ENCODE results near the gene SETD5. TPM values are rescaled to one million over a fixed set of nuclear protein-coding genes. Genes with fewer than 3 reads are reported as not detected.

SETD5 gene
- total RNA-seq, 6 experiments from 2014 or later = 62.0 to 74.6 (median 67.4) TPM

GRCh38 chr3:9422712-9423424 lies 25.5 kb downstream of the SETD5 start:
- DNase-seq = peak; percentile 95
- Mint-ChIP-seq H3K27ac (peak overlapping the region; percentile 95), H3K36me3 (ENCODE audit: low read depth) (peaks cover 9% of the 10 kb centered on the region), H3K9me3 (no peaks in the 10 kb centered on the region), H3K27me3 (ENCODE audit: insufficient read depth) (no peaks in the 10 kb centered on the region), H3K4me3 (peak overlapping the region; percentile 70), H3K4me1 (ENCODE audit: low read depth) (peaks cover 57% of the 10 kb centered on the region)
- TF ChIP-seq, protein P1, sequence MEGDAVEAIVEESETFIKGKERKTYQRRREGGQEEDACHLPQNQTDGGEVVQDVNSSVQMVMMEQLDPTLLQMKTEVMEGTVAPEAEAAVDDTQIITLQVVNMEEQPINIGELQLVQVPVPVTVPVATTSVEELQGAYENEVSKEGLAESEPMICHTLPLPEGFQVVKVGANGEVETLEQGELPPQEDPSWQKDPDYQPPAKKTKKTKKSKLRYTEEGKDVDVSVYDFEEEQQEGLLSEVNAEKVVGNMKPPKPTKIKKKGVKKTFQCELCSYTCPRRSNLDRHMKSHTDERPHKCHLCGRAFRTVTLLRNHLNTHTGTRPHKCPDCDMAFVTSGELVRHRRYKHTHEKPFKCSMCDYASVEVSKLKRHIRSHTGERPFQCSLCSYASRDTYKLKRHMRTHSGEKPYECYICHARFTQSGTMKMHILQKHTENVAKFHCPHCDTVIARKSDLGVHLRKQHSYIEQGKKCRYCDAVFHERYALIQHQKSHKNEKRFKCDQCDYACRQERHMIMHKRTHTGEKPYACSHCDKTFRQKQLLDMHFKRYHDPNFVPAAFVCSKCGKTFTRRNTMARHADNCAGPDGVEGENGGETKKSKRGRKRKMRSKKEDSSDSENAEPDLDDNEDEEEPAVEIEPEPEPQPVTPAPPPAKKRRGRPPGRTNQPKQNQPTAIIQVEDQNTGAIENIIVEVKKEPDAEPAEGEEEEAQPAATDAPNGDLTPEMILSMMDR (IDR thresholded peaks at IDR 0.05) = peak; percentile 81

- Mint-ChIP-seq H3K36me3 (ENCODE audit: low read depth) (peaks cover 36% of the 10 kb centered on the region), H3K27me3 (ENCODE audit: insufficient read depth) (no peaks in the 10 kb centered on the region; the same call in 1 of the 2 replicates), H3K4me3 (no peak overlapping the region), H3K27ac (no peak overlapping the region; the same call in 1 of the 2 replicates), H3K4me1 (ENCODE audit: low read depth) (peaks cover 21% of the 10 kb centered on the region), H3K9me3 (no peaks in the 10 kb centered on the region)
- DNase-seq = no peak
- TF ChIP-seq, protein P1 (IDR thresholded peaks at IDR 0.05) = no peak
Observed at GRCh38 chr3:9428411-9428810, 31.0 kb downstream of the SETD5 start.

DNA sequence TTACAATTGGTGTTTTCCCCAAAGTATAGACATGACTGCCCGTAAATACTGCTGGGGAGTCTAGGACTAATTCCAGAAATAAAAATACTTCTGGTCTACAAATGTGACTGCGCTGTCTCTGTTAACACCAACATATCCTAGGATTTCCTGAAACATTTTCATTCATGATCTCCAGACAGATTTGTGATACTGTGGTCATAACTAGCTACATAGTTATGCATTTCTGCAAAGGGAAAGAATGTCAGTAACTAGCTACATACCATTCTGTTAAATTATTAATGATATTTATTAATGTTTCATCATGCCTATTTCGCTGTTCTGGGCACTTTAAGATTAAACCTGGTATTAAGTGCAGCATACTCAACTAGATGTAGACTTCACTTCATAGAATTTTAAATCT lies 33.3 kb downstream of the SETD5 start:
- TF ChIP-seq, protein P1 (IDR thresholded peaks at IDR 0.05) = no peak
- H3K36me3 Mint-ChIP-seq (ENCODE audit: low read depth) = peaks cover 59% of the 10 kb centered on the region
- DNase-seq = no peak
- H3K4me3 Mint-ChIP-seq = no peak overlapping the region
- H3K9me3 Mint-ChIP-seq = no peaks in the 10 kb centered on the region
- H3K27ac Mint-ChIP-seq = no peak overlapping the region
- H3K4me1 Mint-ChIP-seq (ENCODE audit: low read depth) = peaks cover 21% of the 10 kb centered on the region
- H3K27me3 Mint-ChIP-seq (ENCODE audit: insufficient read depth) = no peaks in the 10 kb centered on the region; the same call in 1 of the 2 replicates

DNA sequence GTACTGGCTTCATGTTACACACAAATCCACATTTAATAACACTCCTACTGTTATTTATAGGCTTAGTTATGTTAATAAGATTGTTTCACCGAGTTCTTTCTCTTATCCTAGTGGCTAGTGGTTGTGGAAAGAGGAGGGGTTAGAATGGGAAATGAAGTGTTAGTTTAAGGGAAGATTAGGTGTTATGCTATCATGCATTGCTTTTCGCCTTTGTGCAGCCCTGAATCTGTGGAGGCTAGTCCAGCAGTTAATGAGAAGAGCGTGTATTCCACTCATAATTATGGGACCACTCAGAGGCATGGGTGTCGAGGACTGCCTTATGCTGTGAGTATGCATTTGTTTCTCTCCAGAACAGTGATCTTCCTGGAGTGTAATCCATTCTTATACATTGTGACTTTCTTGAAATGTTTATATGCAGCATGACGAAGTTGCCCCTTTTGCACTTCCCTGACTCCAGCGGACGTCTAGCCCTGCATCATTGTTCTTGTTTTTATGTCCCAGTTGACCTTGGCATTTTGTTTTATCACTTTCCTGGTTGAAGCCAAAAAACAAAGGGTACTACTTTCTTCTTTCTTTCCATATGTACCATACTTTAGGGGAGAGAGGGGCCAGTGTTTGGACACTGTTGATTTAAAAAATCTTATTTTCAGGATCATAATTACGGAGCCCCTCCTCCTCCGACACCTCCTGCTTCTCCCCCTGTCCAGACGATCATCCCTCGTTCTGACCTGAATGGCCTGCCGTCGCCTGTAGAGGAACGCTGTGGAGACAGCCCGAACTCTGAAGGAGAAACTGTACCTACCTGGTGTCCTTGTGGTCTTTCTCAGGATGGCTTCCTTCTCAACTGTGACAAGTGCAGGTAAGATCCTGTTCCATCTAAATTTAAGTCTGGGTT lies 36.5 kb downstream of the SETD5 start:
- TF ChIP-seq, protein P1 (IDR thresholded peaks at IDR 0.05) = no peak
- H3K4me3 Mint-ChIP-seq = no peak overlapping the region
- peaks cover 15% of the 10 kb centered on the region; the same call in 1 of the 2 replicates for H3K4me1 Mint-ChIP-seq (ENCODE audit: low read depth)
- H3K36me3 Mint-ChIP-seq (ENCODE audit: low read depth) = peaks cover 61% of the 10 kb centered on the region
- DNase-seq = no peak
- H3K27ac Mint-ChIP-seq = peak overlapping the region; percentile 47; the same call in 1 of the 2 replicates
- no peaks in the 10 kb centered on the region; the same call in 1 of the 2 replicates for H3K27me3 Mint-ChIP-seq (ENCODE audit: insufficient read depth)
- no peaks in the 10 kb centered on the region for H3K9me3 Mint-ChIP-seq

DNA sequence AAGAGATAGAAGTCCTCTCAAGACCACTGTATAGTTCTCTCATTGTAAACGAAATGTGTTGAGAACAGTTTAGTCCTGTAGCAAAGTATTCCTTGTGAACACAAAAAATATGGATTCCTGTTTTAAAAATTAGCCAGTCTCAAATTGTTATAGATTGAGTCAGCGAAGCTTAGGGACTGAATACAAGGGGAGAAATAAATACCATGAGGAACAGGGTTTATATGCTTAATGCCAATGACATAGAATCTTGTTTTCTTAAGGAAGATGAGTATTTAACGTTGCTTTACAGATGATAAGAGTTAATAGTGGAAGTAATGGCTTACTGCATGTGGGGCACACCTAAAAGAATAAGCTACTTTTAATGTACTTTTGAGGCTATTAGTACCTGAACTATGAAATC lies 37.9 kb downstream of the SETD5 start:
- TF ChIP-seq, protein P1 (IDR thresholded peaks at IDR 0.05) = no peak
- H3K9me3 Mint-ChIP-seq = no peaks in the 10 kb centered on the region
- H3K4me3 Mint-ChIP-seq = no peak overlapping the region
- H3K27me3 Mint-ChIP-seq (ENCODE audit: insufficient read depth) = no peaks in the 10 kb centered on the region; the same call in none of the 2 replicates
- H3K4me1 Mint-ChIP-seq (ENCODE audit: low read depth) = peaks cover 15% of the 10 kb centered on the region; the same call in 1 of the 2 replicates
- no peak for DNase-seq
- peaks cover 56% of the 10 kb centered on the region for H3K36me3 Mint-ChIP-seq (ENCODE audit: low read depth)
- peak overlapping the region; percentile 29; the same call in 1 of the 2 replicates for H3K27ac Mint-ChIP-seq
